Activated naive CD8-positive, alpha-beta T cell treated with anti-CD3 and anti-CD28 coated beads, Interleukin-2, amount 50 U/mL, for 16 hours (primary cell): ENCODE data around the gene RAPGEF1.

Experiments used
- DNase-seq: peaks from one replicate; pipeline ENCODE4 v3.0.0-alpha.2; 2020; ENCODE audit warnings: low read depth, low spot score

RAPGEF1 gene

GRCh38 chr9:131707733-131708157 lies 32.1 kb downstream of the RAPGEF1 start:
- no peak for DNase-seq

- DNase-seq: no peak
These were observed 32.8 kb downstream of the RAPGEF1 start for GRCh38 chr9:131707050-131707449.

- no peak for DNase-seq
These were observed 33.3 kb downstream of the RAPGEF1 start for GRCh38 chr9:131706608-131706970.

GRCh38 chr9:131704988-131705387 lies 34.9 kb downstream of the RAPGEF1 start:
- no peak for DNase-seq

- DNase-seq: no peak
These were observed 35.5 kb downstream of the RAPGEF1 start for GRCh38 chr9:131704141-131704983.

- DNase-seq: no peak
These were observed 36.2 kb downstream of the RAPGEF1 start for GRCh38 chr9:131703697-131704096.

- no peak for DNase-seq
These were observed 37.0 kb downstream of the RAPGEF1 start for GRCh38 chr9:131702911-131703310.

- DNase-seq: no peak
These were observed 38.0 kb downstream of the RAPGEF1 start for GRCh38 chr9:131701789-131702337.

GRCh38 chr9:131701436-131701781 lies 38.5 kb downstream of the RAPGEF1 start:
- DNase-seq: no peak

- DNase-seq: no peak
These were observed 39.0 kb downstream of the RAPGEF1 start for GRCh38 chr9:131700765-131701435.

GRCh38 chr9:131700076-131700475 lies 39.8 kb downstream of the RAPGEF1 start:
- no peak for DNase-seq

GRCh38 chr9:131698618-131698985 lies 41.3 kb downstream of the RAPGEF1 start:
- no peak for DNase-seq

GRCh38 chr9:131697908-131698617 lies 41.8 kb downstream of the RAPGEF1 start:
- DNase-seq: no peak

GRCh38 chr9:131697097-131697496 lies 42.8 kb downstream of the RAPGEF1 start:
- no peak for DNase-seq

- no peak for DNase-seq
These were observed 43.9 kb downstream of the RAPGEF1 start for GRCh38 chr9:131695836-131696460.

GRCh38 chr9:131695366-131695765 lies 44.5 kb downstream of the RAPGEF1 start:
- no peak for DNase-seq

- no peak for DNase-seq
These were observed 46.0 kb downstream of the RAPGEF1 start for GRCh38 chr9:131693651-131694597.

GRCh38 chr9:131692612-131693562 lies 47.0 kb downstream of the RAPGEF1 start:
- no peak for DNase-seq

GRCh38 chr9:131691969-131692611 lies 47.8 kb downstream of the RAPGEF1 start:
- DNase-seq: no peak
